Measurements from ENCODE around the gene FLYWCH1. TPM values are rescaled to one million over a fixed set of nuclear protein-coding genes. Genes with fewer than 3 reads are reported as not detected.

The FLYWCH1 gene
- total RNA-seq, 4 donors from 2014 or later: 33.8 to 61.6 (median 46.8) TPM

DNA sequence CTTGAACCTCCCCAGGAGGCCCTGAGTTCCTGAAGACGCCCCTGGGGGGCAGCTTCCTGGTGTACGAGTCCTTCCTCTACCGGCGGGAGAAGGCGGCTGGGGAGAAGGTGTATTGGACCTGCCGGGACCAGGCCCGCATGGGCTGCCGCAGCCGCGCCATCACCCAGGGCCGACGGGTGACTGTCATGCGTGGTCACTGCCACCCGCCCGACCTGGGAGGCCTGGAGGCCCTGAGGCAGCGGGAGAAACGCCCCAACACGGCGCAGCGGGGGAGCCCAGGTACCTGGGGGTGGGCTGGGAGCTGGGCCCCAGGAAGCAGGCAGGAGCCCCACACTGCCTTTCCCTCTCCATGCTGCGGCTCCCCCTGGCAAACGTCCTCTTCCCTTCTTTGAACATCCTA is 22.0 kb downstream of the FLYWCH1 start:
- peaks cover 39 to 99% (median 89%) of the 10 kb centered on the region in 4 donors for H3K36me3 ChIP-seq
- H3K4me1 ChIP-seq: no peaks in the 10 kb centered on the region
- intact Hi-C loops (cut with DNase I): no loop called here
- H3K27ac ChIP-seq (replicated peaks in 1 of 4): no peak overlapping the region
- H3K27me3 ChIP-seq: no peaks in the 10 kb centered on the region
- WGBS: 88% methylated on average over 9 of the region's 22 CpGs
- DNase-seq (ENCODE audit: extremely low spot score): no peak
- TF ChIP-seq, protein P1, sequence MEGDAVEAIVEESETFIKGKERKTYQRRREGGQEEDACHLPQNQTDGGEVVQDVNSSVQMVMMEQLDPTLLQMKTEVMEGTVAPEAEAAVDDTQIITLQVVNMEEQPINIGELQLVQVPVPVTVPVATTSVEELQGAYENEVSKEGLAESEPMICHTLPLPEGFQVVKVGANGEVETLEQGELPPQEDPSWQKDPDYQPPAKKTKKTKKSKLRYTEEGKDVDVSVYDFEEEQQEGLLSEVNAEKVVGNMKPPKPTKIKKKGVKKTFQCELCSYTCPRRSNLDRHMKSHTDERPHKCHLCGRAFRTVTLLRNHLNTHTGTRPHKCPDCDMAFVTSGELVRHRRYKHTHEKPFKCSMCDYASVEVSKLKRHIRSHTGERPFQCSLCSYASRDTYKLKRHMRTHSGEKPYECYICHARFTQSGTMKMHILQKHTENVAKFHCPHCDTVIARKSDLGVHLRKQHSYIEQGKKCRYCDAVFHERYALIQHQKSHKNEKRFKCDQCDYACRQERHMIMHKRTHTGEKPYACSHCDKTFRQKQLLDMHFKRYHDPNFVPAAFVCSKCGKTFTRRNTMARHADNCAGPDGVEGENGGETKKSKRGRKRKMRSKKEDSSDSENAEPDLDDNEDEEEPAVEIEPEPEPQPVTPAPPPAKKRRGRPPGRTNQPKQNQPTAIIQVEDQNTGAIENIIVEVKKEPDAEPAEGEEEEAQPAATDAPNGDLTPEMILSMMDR (IDR thresholded peaks at IDR 0.05): no peak
- no peak for TF ChIP-seq POLR2A (IDR thresholded peaks at IDR 0.05; ENCODE audit: low read depth)
- TF ChIP-seq EP300 (IDR thresholded peaks at IDR 0.05): no peak
- no peak for TF ChIP-seq POLR2AphosphoS5 (IDR thresholded peaks at IDR 0.05)
- no peaks in the 10 kb centered on the region for H3K9me3 ChIP-seq
- H3K4me3 ChIP-seq: no peak overlapping the region

DNA sequence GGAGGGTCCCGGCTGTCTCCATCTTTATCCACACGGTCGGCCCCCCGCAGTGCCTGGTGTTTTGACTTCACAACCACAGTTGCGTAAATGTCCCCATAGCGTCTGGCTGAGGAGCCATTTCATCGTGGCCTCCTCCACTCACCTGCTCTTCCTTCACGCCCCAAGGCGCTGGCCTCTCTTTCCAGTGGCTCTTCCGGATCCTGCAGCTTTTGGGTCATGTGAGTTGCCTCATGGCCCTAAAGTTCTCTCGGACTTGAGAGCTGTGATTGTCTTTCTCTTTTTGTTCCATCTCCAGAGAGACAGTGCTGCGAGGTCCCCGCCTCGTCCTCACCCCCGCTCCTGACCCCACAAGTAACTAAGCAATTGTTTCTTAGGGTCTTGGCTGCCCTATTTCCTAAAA is 22.7 kb downstream of the FLYWCH1 start:
- H3K27me3 ChIP-seq: no peaks in the 10 kb centered on the region
- DNase-seq (ENCODE audit: extremely low spot score): no peak
- intact Hi-C loops (cut with DNase I): no loop called here
- no peaks in the 10 kb centered on the region for H3K9me3 ChIP-seq
- no peaks in the 10 kb centered on the region for H3K4me1 ChIP-seq
- H3K4me3 ChIP-seq: no peak overlapping the region
- WGBS: 87% methylated on average over 15 of the region's 15 CpGs
- TF ChIP-seq, protein P1 (IDR thresholded peaks at IDR 0.05): no peak
- TF ChIP-seq EP300 (IDR thresholded peaks at IDR 0.05) (no peak), POLR2A (IDR thresholded peaks at IDR 0.05; ENCODE audit: low read depth) (no peak)
- no peak overlapping the region for H3K27ac ChIP-seq (replicated peaks in 1 of 4)
- H3K36me3 ChIP-seq: peaks cover 43 to 99% (median 93%) of the 10 kb centered on the region in 4 donors

DNA sequence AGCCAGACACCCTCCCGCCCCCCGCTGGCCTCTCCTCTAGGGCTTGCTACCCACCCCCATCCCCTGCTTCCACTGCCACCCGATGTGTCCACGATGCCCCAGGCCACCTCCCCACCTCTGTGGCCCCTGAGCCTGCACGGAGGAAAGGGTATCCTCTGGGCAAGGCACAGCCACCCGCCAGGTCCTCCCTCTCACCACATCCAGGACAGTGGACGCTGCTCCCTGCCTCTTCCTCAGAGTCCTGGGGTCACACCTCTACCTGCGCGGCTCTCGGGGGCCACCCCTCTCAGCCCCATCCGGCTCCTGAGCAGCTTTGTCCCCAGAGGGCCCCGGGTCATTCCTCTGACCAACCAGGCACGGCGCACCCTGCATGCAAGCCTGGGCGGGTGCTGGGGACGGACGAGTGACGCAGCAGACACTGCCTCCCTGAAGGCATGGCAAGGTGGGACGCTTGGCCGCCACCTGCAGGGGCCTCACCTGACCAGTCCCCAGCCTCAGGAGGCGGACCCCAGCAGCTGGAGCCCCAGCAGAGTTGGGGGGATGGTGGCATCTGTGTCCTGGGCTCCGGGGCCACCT is 24.8 kb downstream of the FLYWCH1 start:
- no peak for DNase-seq (ENCODE audit: extremely low spot score)
- Histone ChIP-seq H3K9me3 (no peaks in the 10 kb centered on the region), H3K4me1 (no peaks in the 10 kb centered on the region), H3K27me3 (no peaks in the 10 kb centered on the region), H3K4me3 (no peak overlapping the region), H3K36me3 (peaks cover 50 to 99% (median 93%) of the 10 kb centered on the region in 4 donors), H3K27ac (replicated peaks in 1 of 4) (no peak overlapping the region)
- WGBS: 87% methylated on average over 8 of the region's 22 CpGs
- intact Hi-C loops (cut with DNase I): no loop called here
- TF ChIP-seq EP300 (IDR thresholded peaks at IDR 0.05): no peak
- no peak for TF ChIP-seq POLR2AphosphoS5 (IDR thresholded peaks at IDR 0.05)
- TF ChIP-seq POLR2A (IDR thresholded peaks at IDR 0.05; ENCODE audit: low read depth): no peak
- TF ChIP-seq, protein P1 (IDR thresholded peaks at IDR 0.05): no peak

DNA sequence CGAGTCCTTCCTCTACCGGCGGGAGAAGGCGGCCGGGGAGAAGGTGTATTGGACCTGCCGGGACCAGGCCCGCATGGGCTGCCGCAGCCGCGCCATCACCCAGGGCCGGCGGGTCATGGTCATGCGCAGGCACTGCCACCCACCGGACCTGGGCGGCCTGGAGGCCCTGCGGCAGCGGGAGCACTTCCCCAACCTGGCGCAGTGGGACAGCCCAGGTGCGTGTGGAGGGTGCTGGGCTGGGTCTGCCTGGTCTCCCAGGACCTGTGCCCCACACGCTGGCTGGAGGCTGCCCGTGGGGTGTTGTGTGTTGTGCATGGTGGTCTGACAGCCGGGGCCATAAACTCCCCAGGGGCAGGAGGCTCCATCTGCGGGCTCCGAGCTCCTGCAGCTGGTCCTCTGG is 25.4 kb downstream of the FLYWCH1 start:
- DNase-seq (ENCODE audit: extremely low spot score): no peak
- TF ChIP-seq POLR2AphosphoS5 (IDR thresholded peaks at IDR 0.05): no peak
- TF ChIP-seq EP300 (IDR thresholded peaks at IDR 0.05): no peak
- no peak for TF ChIP-seq POLR2A (IDR thresholded peaks at IDR 0.05; ENCODE audit: low read depth)
- TF ChIP-seq, protein P1 (IDR thresholded peaks at IDR 0.05): no peak
- intact Hi-C loops (cut with DNase I): no loop called here
- 93% methylated on average over 12 of the region's 24 CpGs for WGBS
- Histone ChIP-seq H3K9me3 (no peaks in the 10 kb centered on the region), H3K4me1 (no peaks in the 10 kb centered on the region), H3K36me3 (peaks cover 50 to 99% (median 95%) of the 10 kb centered on the region in 4 donors), H3K27ac (replicated peaks in 1 of 4) (no peak overlapping the region), H3K4me3 (no peak overlapping the region), H3K27me3 (no peaks in the 10 kb centered on the region)

DNA sequence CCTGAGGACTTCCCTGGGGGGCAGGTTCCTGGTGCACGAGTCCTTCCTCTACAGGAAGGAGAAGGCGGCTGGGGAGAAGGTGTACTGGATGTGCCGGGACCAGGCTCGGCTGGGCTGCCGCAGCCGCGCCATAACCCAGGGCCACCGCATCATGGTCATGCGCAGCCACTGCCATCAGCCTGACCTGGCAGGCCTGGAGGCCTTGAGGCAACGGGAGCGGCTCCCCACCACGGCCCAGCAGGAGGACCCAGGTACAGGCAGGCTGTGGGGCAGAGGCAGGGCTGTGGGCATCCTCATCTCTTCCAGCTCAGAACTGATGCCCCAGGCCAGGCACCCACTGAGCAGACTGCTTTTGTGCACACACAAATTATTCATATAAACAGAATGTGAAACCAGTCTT is 26.5 kb downstream of the FLYWCH1 start:
- WGBS: 88% methylated on average over 2 of the region's 12 CpGs
- TF ChIP-seq POLR2AphosphoS5 (IDR thresholded peaks at IDR 0.05): no peak
- TF ChIP-seq, protein P1 (IDR thresholded peaks at IDR 0.05): no peak
- TF ChIP-seq POLR2A (IDR thresholded peaks at IDR 0.05; ENCODE audit: low read depth): no peak
- TF ChIP-seq EP300 (IDR thresholded peaks at IDR 0.05): no peak
- peaks cover 55 to 99% (median 97%) of the 10 kb centered on the region in 4 donors for H3K36me3 ChIP-seq
- no peaks in the 10 kb centered on the region for H3K4me1 ChIP-seq
- no peaks in the 10 kb centered on the region for H3K9me3 ChIP-seq
- DNase-seq (ENCODE audit: extremely low spot score): no peak
- H3K27ac ChIP-seq (replicated peaks in 1 of 4): no peak overlapping the region
- no peak overlapping the region for H3K4me3 ChIP-seq
- intact Hi-C loops (cut with DNase I): no loop called here
- no peaks in the 10 kb centered on the region for H3K27me3 ChIP-seq
